Natural killer cell (primary cell): Measurements from ENCODE around the gene PREX1. TPM values are rescaled to one million over a fixed set of nuclear protein-coding genes. Genes with fewer than 3 reads are reported as not detected.
A peak's percentile ranks its signal among the peaks of the same experiment; 100 is the strongest.

Source experiments
- ATAC-seq, 3 donors: fragments of 150-1000 bp in 2 of 3; fragments of 200-7000 bp in 1 of 3; cut with Tn5 transposase; 1 replicate in 1 of 3; 2 replicates in 2 of 3; pipeline ENCODE4 v1.10.0; 2021; ENCODE audit warnings: mild to moderate bottlenecking in 2 of 3, moderate library complexity in 2 of 3
- DNase-seq, 2 donors: peaks; one replicate each; pipeline versions ENCODE4 v3.0.0 to v3.0.0-alpha.2; 2013 to 2021; ENCODE audit warnings: mixed read lengths in 1 of 2
- H3K27ac ChIP-seq: one replicate; pipeline ENCODE4 v1.5.1; 2013; ENCODE audit warnings: mild to moderate bottlenecking, low read length
- H3K27me3 ChIP-seq: one replicate; pipeline ENCODE4 v1.6.1; 2013; ENCODE audit warnings: low read length; ENCODE audit not compliant: control insufficient read depth, insufficient read depth
- H3K36me3 ChIP-seq: one replicate; pipeline ENCODE4 v1.6.1; 2013; ENCODE audit warnings: low read length; ENCODE audit not compliant: control insufficient read depth, insufficient read depth
- H3K4me1 ChIP-seq: one replicate; pipeline ENCODE4 v1.6.1; 2013; ENCODE audit warnings: low read length; ENCODE audit not compliant: control insufficient read depth, insufficient read depth
- H3K4me3 ChIP-seq: one replicate; pipeline ENCODE4 v1.5.1; 2013; ENCODE audit warnings: low read length
- H3K9me3 ChIP-seq: one replicate; pipeline ENCODE4 v1.6.1; 2013; ENCODE audit warnings: low read length; ENCODE audit not compliant: control insufficient read depth, insufficient read depth
- H3K27ac Mint-ChIP-seq, 2 donors: one replicate each; pipeline ENCODE4 v1.8.0; 2022; ENCODE audit warnings: mild to moderate bottlenecking in 2 of 2, mixed read lengths in 2 of 2, moderate library complexity in 1 of 2
- H3K27me3 Mint-ChIP-seq, 2 donors: one replicate each; pipeline ENCODE4 v1.8.0; 2022; ENCODE audit warnings: low read depth in 2 of 2, mixed read lengths in 2 of 2
- H3K36me3 Mint-ChIP-seq: one replicate; pipeline ENCODE4 v1.8.0; 2022; ENCODE audit warnings: mixed read lengths
- H3K4me1 Mint-ChIP-seq, 2 donors: one replicate each; pipeline ENCODE4 v1.8.0; 2022; ENCODE audit warnings: mixed read lengths in 2 of 2
- H3K4me3 Mint-ChIP-seq: one replicate; pipeline ENCODE4 v1.8.0; 2022; ENCODE audit warnings: mild to moderate bottlenecking, moderate library complexity, mixed read lengths
- H3K9me3 Mint-ChIP-seq, 2 donors: one replicate each; pipeline ENCODE4 v1.8.0; 2022; ENCODE audit warnings: mixed read lengths in 2 of 2
- WGBS: methylation state at CpG from one replicate; pipeline ENCODE4 v1.1.7; 2013; ENCODE audit warnings: missing lambda C conversion rate; ENCODE audit not compliant: insufficient coverage; 5-methylcytosine and 5-hydroxymethylcytosine counted together
- intact Hi-C: fragments of 100-400 bp; cut with micrococcal nuclease; formaldehyde crosslinking; loops from one replicate; pipeline ENCODE4 v1.14.2; 2022
- total RNA-seq, 4 donors: library from RNA; stranded (reverse); fragments of 120-200 nt in 1 of 4; gene quantifications; one replicate each; pipeline versions ENCODE4 v1.2.3 to v1.2.4, GENCODE V29; 2013 to 2022
- TF ChIP-seq, protein P1 (sequence below): fragments of 200-600 bp; IDR thresholded peaks from one replicate; pipeline ENCODE4 v1.8.0; 2022; ENCODE audit warnings: antibody characterized with exemption

The PREX1 gene
- total RNA-seq, 3 donors from 2014 or later (not counting 1 experiment from before 2014, with no cell fraction given): 382 to 392 (median 389) TPM

DNA sequence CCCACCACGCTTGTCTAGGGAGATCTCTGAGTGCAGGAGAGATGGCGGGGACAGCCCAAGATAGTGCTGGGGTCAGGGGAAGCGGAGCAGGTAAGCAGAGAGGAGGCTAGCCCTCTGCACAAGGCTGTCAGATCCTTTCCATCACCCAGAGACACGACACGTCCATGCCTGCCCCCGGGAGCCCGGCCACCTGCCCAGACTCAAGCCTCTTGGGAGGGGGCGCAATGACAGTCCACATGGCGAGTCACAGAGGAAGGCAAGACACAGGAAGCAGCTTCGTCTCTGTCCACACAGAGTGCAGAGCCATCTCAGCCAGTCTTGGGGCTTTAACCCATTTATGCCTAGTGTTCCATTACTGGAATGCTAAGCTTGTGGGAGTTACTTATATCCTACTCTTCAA lies 78.4 kb downstream of the PREX1 start:
- TF ChIP-seq, protein P1, sequence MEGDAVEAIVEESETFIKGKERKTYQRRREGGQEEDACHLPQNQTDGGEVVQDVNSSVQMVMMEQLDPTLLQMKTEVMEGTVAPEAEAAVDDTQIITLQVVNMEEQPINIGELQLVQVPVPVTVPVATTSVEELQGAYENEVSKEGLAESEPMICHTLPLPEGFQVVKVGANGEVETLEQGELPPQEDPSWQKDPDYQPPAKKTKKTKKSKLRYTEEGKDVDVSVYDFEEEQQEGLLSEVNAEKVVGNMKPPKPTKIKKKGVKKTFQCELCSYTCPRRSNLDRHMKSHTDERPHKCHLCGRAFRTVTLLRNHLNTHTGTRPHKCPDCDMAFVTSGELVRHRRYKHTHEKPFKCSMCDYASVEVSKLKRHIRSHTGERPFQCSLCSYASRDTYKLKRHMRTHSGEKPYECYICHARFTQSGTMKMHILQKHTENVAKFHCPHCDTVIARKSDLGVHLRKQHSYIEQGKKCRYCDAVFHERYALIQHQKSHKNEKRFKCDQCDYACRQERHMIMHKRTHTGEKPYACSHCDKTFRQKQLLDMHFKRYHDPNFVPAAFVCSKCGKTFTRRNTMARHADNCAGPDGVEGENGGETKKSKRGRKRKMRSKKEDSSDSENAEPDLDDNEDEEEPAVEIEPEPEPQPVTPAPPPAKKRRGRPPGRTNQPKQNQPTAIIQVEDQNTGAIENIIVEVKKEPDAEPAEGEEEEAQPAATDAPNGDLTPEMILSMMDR: no peak
- Mint-ChIP-seq H3K9me3 (no peaks in the 10 kb centered on the region), H3K4me1 (peaks cover 75 to 81% of the 10 kb centered on the region in 2 donors), H3K4me3 (peak overlapping the region; percentile 69), H3K36me3 (no peaks in the 10 kb centered on the region), H3K27ac (peak overlapping the region in 1 of 2 donors; percentile 95), H3K27me3 (no peaks in the 10 kb centered on the region)
- WGBS: 62% methylated on average over 10 of the region's 10 CpGs
- intact Hi-C loops: no loop called here
- peak in 2 of 3 donors; percentile 19 to 25 for ATAC-seq
- DNase-seq: no peak
- H3K9me3 ChIP-seq: no peaks in the 10 kb centered on the region
- H3K4me1 ChIP-seq: peaks cover 76% of the 10 kb centered on the region
- H3K4me3 ChIP-seq: no peak overlapping the region
- no peaks in the 10 kb centered on the region for H3K27me3 ChIP-seq
- H3K36me3 ChIP-seq: peaks cover 25% of the 10 kb centered on the region
- H3K27ac ChIP-seq: peak overlapping the region; percentile 19

DNA sequence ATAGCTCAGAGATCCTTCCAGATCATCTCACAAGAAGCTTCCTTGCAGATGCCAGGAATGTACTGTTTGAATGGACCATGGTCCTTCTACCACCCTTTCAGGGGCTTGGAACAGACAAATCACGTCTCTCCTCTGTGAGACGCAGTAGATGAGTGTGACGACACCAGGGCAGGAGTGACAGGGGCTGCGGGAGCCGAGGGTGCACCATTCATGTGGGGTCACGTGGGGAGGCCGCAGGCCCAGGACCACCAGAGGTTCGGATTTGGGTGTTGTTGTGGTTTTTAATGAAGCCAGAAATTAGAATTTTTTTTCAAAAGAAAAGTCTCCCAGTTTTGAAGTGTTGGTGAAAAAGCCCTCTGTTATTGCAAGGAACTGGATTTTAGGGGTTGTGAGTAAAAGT lies 79.2 kb downstream of the PREX1 start:
- Histone ChIP-seq H3K36me3 (peaks cover 28% of the 10 kb centered on the region), H3K4me3 (no peak overlapping the region), H3K9me3 (no peaks in the 10 kb centered on the region), H3K27ac (peak overlapping the region; percentile 19), H3K4me1 (peaks cover 67% of the 10 kb centered on the region), H3K27me3 (no peaks in the 10 kb centered on the region)
- DNase-seq (no peak), ATAC-seq (peak in 1 of 3 donors; percentile 26)
- peaks cover 7% of the 10 kb centered on the region for H3K36me3 Mint-ChIP-seq
- peak overlapping the region; percentile 69 for H3K4me3 Mint-ChIP-seq
- H3K9me3 Mint-ChIP-seq: no peaks in the 10 kb centered on the region
- WGBS: 52% methylated on average over 8 of the region's 8 CpGs
- intact Hi-C loops: no loop called here
- peaks cover 75 to 76% of the 10 kb centered on the region in 2 donors for H3K4me1 Mint-ChIP-seq
- no peaks in the 10 kb centered on the region for H3K27me3 Mint-ChIP-seq
- TF ChIP-seq, protein P1: no peak
- peak overlapping the region in 1 of 2 donors; percentile 95 for H3K27ac Mint-ChIP-seq

DNA sequence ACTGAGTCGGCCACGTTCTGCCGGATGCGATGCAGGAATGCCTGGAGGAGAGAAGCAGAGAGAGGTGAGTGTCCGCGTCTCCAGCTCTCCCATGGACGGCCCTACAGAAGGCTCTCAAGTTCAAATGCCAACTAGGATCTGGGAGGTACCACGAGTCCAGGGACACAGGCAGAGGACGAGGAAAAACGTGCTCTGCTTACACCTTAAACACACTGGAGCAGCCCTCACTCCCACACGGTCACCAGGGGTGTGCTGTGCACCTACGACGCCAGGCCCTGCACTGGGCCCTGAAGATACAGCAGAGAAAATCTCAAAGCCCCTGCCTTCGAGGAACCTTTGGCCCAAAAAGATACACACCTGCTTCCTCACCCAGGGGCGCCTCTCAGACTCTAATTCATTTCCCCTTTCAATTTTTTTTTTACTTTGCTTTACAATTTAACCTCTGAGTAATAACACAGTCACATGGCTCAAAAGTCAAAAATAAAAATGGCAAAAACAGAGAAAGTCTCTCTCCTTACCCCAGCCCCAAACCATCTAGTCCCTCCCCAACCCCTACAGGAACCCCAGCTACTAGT lies 79.9 kb downstream of the PREX1 start:
- Histone ChIP-seq H3K4me1 (peaks cover 61% of the 10 kb centered on the region), H3K9me3 (no peaks in the 10 kb centered on the region), H3K27me3 (no peaks in the 10 kb centered on the region), H3K27ac (peak overlapping the region; percentile 19), H3K36me3 (peaks cover 34% of the 10 kb centered on the region), H3K4me3 (no peak overlapping the region)
- no peak for ATAC-seq
- H3K36me3 Mint-ChIP-seq: peaks cover 12% of the 10 kb centered on the region
- intact Hi-C loops: no loop called here
- peaks cover 74 to 75% of the 10 kb centered on the region in 2 donors for H3K4me1 Mint-ChIP-seq
- WGBS: 66% methylated on average over 15 of the region's 15 CpGs
- H3K27me3 Mint-ChIP-seq: no peaks in the 10 kb centered on the region
- DNase-seq: no peak
- no peaks in the 10 kb centered on the region for H3K9me3 Mint-ChIP-seq
- peak overlapping the region; percentile 69 for H3K4me3 Mint-ChIP-seq
- TF ChIP-seq, protein P1: no peak
- peak overlapping the region in 1 of 2 donors; percentile 95 for H3K27ac Mint-ChIP-seq

DNA sequence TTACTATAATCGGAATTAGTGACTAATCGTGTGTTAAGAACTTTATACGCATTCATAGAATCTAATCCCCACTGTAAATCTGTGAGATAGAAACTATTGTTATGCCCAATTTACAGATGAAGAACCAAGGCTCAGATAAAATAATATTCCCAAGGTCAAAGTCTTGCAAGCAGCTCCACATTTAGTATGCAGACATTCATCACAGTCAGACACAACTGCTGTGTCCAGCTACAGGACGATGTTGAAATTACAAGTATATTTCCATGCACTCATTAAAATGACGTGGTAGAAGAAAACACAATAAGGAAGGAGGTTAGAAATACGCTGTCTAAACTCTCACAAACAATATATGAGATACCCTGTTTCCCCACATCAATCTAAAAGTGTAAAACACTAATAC lies 82.5 kb downstream of the PREX1 start:
- peaks cover 54% of the 10 kb centered on the region for H3K36me3 ChIP-seq
- Mint-ChIP-seq H3K4me1 (peaks cover 56 to 60% of the 10 kb centered on the region in 2 donors), H3K27me3 (no peaks in the 10 kb centered on the region), H3K27ac (peak overlapping the region; percentile 65 to 67), H3K36me3 (peaks cover 12% of the 10 kb centered on the region), H3K4me3 (no peak overlapping the region), H3K9me3 (no peaks in the 10 kb centered on the region)
- no peak for DNase-seq
- H3K9me3 ChIP-seq: no peaks in the 10 kb centered on the region
- WGBS: 50% methylated on average over 2 of the region's 6 CpGs
- peaks cover 39% of the 10 kb centered on the region for H3K4me1 ChIP-seq
- no peak overlapping the region for H3K4me3 ChIP-seq
- H3K27me3 ChIP-seq: no peaks in the 10 kb centered on the region
- H3K27ac ChIP-seq: no peak overlapping the region
- no peak for ATAC-seq
- TF ChIP-seq, protein P1: no peak
- intact Hi-C loops: no loop called here
